GM20431 (cell line): Measurements from ENCODE around the gene LMNB1.

Experiments used
- in situ Hi-C: fragments of 300-500 bp; cut with MseI, MboI; formaldehyde crosslinking; loops from one replicate; pipeline ENCODE4 v1.15.0; 2020; ENCODE audit warnings: low sequenced_read_pairs; ENCODE audit not compliant: unreplicated experiment

The LMNB1 gene

DNA sequence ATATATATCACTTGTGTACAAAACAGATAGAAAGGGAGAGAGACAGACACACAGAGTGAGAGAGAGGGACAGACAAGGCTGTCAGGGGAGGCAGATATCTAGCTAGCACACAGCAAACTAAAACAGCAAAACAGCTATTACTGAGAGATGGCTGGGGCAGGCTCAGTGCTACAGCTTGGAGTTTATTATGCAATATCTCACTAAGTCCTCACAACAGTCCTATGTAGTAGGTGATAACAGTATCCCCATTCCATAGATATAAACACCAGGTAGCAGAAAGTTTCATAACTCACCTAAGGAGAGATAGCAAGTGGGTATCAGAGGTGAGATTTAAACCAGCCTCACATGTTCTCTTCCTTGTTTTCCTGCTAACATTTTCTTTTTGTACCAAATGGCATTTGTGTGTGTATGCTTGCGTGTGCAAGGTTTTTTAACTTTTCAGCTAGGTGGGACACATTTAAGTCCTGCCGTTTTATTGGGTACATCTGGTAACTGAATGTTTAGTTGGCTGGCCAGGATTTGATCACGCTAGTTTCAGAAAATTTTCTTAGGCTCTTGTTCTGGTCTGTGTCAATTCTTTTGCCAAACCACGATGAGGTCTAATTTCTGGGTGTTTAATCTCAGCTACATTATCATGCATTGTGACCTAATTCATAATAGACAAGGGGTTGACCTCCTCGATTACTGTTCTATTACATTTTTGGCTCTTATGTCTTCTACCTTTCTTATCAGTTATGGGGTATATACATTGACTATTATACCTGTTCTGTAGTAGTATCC, 105.1 kb downstream of the LMNB1 start:
- in situ Hi-C loops: no loop called here

DNA sequence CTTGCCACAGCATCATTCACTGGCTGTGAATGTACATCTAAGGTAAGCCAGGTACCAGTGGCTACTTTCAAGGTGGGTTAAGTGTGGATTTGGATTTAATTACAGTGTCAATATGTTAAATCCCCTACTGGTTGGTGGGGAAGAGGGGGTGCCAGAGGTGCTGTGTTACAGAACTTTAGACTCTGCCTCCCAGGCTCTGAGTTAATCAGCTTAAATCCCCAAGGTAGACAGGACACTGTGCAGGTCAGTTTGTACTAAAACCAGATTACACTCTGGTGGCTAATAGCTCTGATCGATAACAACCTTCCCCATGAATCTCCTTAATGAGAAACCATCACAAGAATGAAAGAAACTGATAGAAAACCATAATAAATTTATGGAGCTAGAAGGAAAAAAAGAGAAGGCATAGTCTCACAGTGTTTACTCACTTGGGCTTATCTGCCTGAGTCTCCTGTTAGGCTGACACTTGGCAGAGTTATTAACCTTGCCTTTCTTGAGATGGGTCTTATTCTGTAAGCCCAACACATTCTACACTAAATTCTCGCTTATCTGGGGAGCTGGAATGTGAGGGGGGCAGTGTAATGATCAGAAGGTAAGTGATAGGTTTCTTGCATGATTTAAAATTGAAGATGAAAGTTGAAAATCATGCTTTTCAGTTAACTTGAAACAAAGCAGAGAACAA, 106.8 kb downstream of the LMNB1 start:
- in situ Hi-C loops: no loop called here

DNA sequence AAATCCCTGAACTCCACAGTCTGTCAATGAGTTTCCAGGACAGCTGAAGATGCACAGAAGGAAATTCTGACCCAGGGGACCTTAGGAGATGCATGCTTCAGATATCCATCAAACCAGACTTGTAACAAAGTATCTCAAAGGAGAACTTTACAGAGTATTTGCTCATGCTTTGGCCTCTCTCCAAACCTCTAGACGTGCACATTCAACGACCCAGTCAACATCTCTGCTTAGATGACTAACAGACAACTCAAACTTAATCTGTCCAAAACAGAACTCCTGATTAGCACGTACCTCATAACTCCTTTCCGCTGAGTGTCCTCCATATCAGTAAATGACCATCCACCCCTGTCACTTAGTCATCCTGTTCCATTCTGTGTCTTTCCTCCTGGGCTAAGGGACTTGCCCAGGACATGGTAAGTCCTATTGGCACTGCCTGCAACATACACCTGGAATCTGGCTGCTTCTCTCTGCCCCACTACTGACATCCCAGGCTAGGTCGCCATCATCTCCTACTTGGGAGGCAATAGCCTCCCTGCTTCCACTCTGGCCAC, 107.4 kb downstream of the LMNB1 start:
- in situ Hi-C loops: no loop called here
